Measurements from ENCODE around the gene THSD7B.

Gene THSD7B

GRCh38 chr2:137036619-137037018 lies 271.3 kb downstream of the THSD7B start:
- Histone ChIP-seq H3K79me1 (ENCODE audit: low read length) (no peaks in the 10 kb centered on the region), H3K36me3 (ENCODE audit: control insufficient read depth in 1 of 2, insufficient read depth in 2 of 2, low read length in 2 of 2) (no peaks in the 10 kb centered on the region), H3K9me3 (ENCODE audit: insufficient read depth, low read depth, low read length) (no peaks in the 10 kb centered on the region), H3K4me2 (ENCODE audit: low read length) (no peak overlapping the region), H3K14ac (ENCODE audit: low read length) (no peak overlapping the region), H3K27ac (ENCODE audit: low read depth, low read length) (no peak overlapping the region), H3K4me3 (ENCODE audit: low read depth, low read length) (no peak overlapping the region), H2BK5ac (ENCODE audit: low read depth, low read length, poor library complexity) (no peak overlapping the region), H3K79me2 (ENCODE audit: control insufficient read depth, insufficient read depth, low read length, poor library complexity) (no peaks in the 10 kb centered on the region), H2BK12ac (ENCODE audit: low read length) (no peak overlapping the region), H3K4me1 (ENCODE audit: control insufficient read depth in 1 of 2, insufficient read depth in 2 of 2, low read length in 2 of 2) (no peaks in the 10 kb centered on the region), H3K9ac (ENCODE audit: low read length) (no peak overlapping the region), H3K27me3 (ENCODE audit: insufficient read depth, low read length) (no peaks in the 10 kb centered on the region), H3K4ac (ENCODE audit: low read depth, low read length) (no peak overlapping the region), H3K23ac (ENCODE audit: low read length) (no peak overlapping the region), H4K12ac (ENCODE audit: low read depth, low read length) (no peak overlapping the region), H2AK5ac (ENCODE audit: low read length) (no peak overlapping the region), H3K18ac (ENCODE audit: low read length) (no peak overlapping the region), H2BK120ac (ENCODE audit: insufficient read depth, low read length, poor library complexity) (no peak overlapping the region), H4K8ac (ENCODE audit: low read depth, low read length) (no peak overlapping the region), H4K91ac (ENCODE audit: low read depth, low read length) (no peak overlapping the region), H2AFZ (ENCODE audit: insufficient read depth, low read length, poor library complexity) (no peak overlapping the region)
- WGBS (ENCODE audit: extremely low coverage, insufficient coverage, insufficient read length), result no CpG with 5 or more reads among the region's 1 CpG
- no peak for DNase-seq

GRCh38 chr2:137039482-137040152 lies 274.3 kb downstream of the THSD7B start:
- H3K79me1 ChIP-seq (ENCODE audit: low read length), result no peaks in the 10 kb centered on the region

GRCh38 chr2:137047369-137047768 lies 282.0 kb downstream of the THSD7B start:
- Histone ChIP-seq H4K8ac (ENCODE audit: low read depth, low read length) (no peak overlapping the region), H2AFZ (ENCODE audit: insufficient read depth, low read length, poor library complexity) (no peak overlapping the region), H3K4me2 (ENCODE audit: low read length) (no peak overlapping the region), H3K79me1 (ENCODE audit: low read length) (no peaks in the 10 kb centered on the region), H3K18ac (ENCODE audit: low read length) (no peak overlapping the region), H3K36me3 (ENCODE audit: control insufficient read depth in 1 of 2, insufficient read depth in 2 of 2, low read length in 2 of 2) (no peaks in the 10 kb centered on the region), H3K4me3 (ENCODE audit: low read depth, low read length) (no peak overlapping the region), H3K9ac (ENCODE audit: low read length) (no peak overlapping the region), H2AK5ac (ENCODE audit: low read length) (no peak overlapping the region), H3K79me2 (ENCODE audit: control insufficient read depth, insufficient read depth, low read length, poor library complexity) (no peaks in the 10 kb centered on the region), H3K27ac (ENCODE audit: low read depth, low read length) (no peak overlapping the region), H3K27me3 (ENCODE audit: insufficient read depth, low read length) (no peaks in the 10 kb centered on the region), H3K9me3 (ENCODE audit: insufficient read depth, low read depth, low read length) (no peaks in the 10 kb centered on the region), H4K91ac (ENCODE audit: low read depth, low read length) (no peak overlapping the region), H3K14ac (ENCODE audit: low read length) (no peak overlapping the region), H3K4ac (ENCODE audit: low read depth, low read length) (no peak overlapping the region), H2BK5ac (ENCODE audit: low read depth, low read length, poor library complexity) (no peak overlapping the region), H2BK120ac (ENCODE audit: insufficient read depth, low read length, poor library complexity) (no peak overlapping the region), H3K4me1 (ENCODE audit: control insufficient read depth in 1 of 2, insufficient read depth in 2 of 2, low read length in 2 of 2) (no peaks in the 10 kb centered on the region), H2BK12ac (ENCODE audit: low read length) (no peak overlapping the region), H4K12ac (ENCODE audit: low read depth, low read length) (no peak overlapping the region), H3K23ac (ENCODE audit: low read length) (no peak overlapping the region)
- DNase-seq, result no peak
- no CpG with 5 or more reads among the region's 5 CpGs for WGBS (ENCODE audit: extremely low coverage, insufficient coverage, insufficient read length)

More at GRCh38 chr2:137039482-137040152, 274.3 kb downstream of the THSD7B start:
- H3K9ac ChIP-seq (ENCODE audit: low read length), result no peak overlapping the region
- no peak for DNase-seq
- no peak overlapping the region for H3K4me2 ChIP-seq (ENCODE audit: low read length)
- H3K4ac ChIP-seq (ENCODE audit: low read depth, low read length), result no peak overlapping the region
- no peak overlapping the region for H3K4me3 ChIP-seq (ENCODE audit: low read depth, low read length)
- no peaks in the 10 kb centered on the region for H3K79me2 ChIP-seq (ENCODE audit: control insufficient read depth, insufficient read depth, low read length, poor library complexity)
- H2BK5ac ChIP-seq (ENCODE audit: low read depth, low read length, poor library complexity), result no peak overlapping the region
- H3K4me1 ChIP-seq (ENCODE audit: control insufficient read depth in 1 of 2, insufficient read depth in 2 of 2, low read length in 2 of 2), result no peaks in the 10 kb centered on the region
- no CpG with 5 or more reads among the region's 2 CpGs for WGBS (ENCODE audit: extremely low coverage, insufficient coverage, insufficient read length)
- no peaks in the 10 kb centered on the region for H3K27me3 ChIP-seq (ENCODE audit: insufficient read depth, low read length)
- H3K14ac ChIP-seq (ENCODE audit: low read length), result no peak overlapping the region
- H3K23ac ChIP-seq (ENCODE audit: low read length), result no peak overlapping the region
- no peaks in the 10 kb centered on the region for H3K9me3 ChIP-seq (ENCODE audit: insufficient read depth, low read depth, low read length)
- no peak overlapping the region for H2BK120ac ChIP-seq (ENCODE audit: insufficient read depth, low read length, poor library complexity)
- no peak overlapping the region for H4K12ac ChIP-seq (ENCODE audit: low read depth, low read length)
- no peak overlapping the region for H4K8ac ChIP-seq (ENCODE audit: low read depth, low read length)
- H2AFZ ChIP-seq (ENCODE audit: insufficient read depth, low read length, poor library complexity), result no peak overlapping the region
- H3K36me3 ChIP-seq (ENCODE audit: control insufficient read depth in 1 of 2, insufficient read depth in 2 of 2, low read length in 2 of 2), result no peaks in the 10 kb centered on the region
- H3K27ac ChIP-seq (ENCODE audit: low read depth, low read length), result no peak overlapping the region
- H2BK12ac ChIP-seq (ENCODE audit: low read length), result no peak overlapping the region
- no peak overlapping the region for H3K18ac ChIP-seq (ENCODE audit: low read length)
- no peak overlapping the region for H2AK5ac ChIP-seq (ENCODE audit: low read length)
- no peak overlapping the region for H4K91ac ChIP-seq (ENCODE audit: low read depth, low read length)

DNA sequence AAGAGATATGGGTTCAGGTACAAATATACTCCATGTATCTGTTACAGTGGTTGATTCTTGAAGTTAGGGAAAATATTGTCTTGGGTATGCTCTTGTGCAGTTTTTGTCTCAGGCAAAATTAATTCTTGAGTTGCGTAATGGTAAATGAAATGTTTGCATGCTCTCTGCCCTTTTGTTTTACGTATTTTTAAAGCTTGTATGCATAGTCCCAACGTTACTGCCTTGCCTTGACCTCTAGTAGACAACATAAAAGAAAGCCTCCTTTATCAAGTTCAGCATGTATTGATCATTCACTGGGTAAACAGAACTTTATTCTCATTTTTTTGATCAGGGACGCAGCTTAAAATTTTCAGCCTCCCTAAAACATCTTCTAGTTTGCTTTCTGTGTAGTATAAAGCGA lies 283.1 kb downstream of the THSD7B start:
- Histone ChIP-seq H3K36me3 (ENCODE audit: control insufficient read depth in 1 of 2, insufficient read depth in 2 of 2, low read length in 2 of 2) (no peaks in the 10 kb centered on the region), H3K4me1 (ENCODE audit: control insufficient read depth in 1 of 2, insufficient read depth in 2 of 2, low read length in 2 of 2) (no peaks in the 10 kb centered on the region), H3K14ac (ENCODE audit: low read length) (no peak overlapping the region), H3K23ac (ENCODE audit: low read length) (no peak overlapping the region), H3K27ac (ENCODE audit: low read depth, low read length) (no peak overlapping the region), H2AK5ac (ENCODE audit: low read length) (no peak overlapping the region), H2AFZ (ENCODE audit: insufficient read depth, low read length, poor library complexity) (no peak overlapping the region), H2BK120ac (ENCODE audit: insufficient read depth, low read length, poor library complexity) (no peak overlapping the region), H4K8ac (ENCODE audit: low read depth, low read length) (no peak overlapping the region), H3K4ac (ENCODE audit: low read depth, low read length) (no peak overlapping the region), H2BK5ac (ENCODE audit: low read depth, low read length, poor library complexity) (no peak overlapping the region), H3K9me3 (ENCODE audit: insufficient read depth, low read depth, low read length) (no peaks in the 10 kb centered on the region), H4K12ac (ENCODE audit: low read depth, low read length) (no peak overlapping the region), H3K18ac (ENCODE audit: low read length) (no peak overlapping the region), H3K79me2 (ENCODE audit: control insufficient read depth, insufficient read depth, low read length, poor library complexity) (no peaks in the 10 kb centered on the region), H3K27me3 (ENCODE audit: insufficient read depth, low read length) (no peaks in the 10 kb centered on the region), H3K4me3 (ENCODE audit: low read depth, low read length) (no peak overlapping the region), H4K91ac (ENCODE audit: low read depth, low read length) (no peak overlapping the region), H3K9ac (ENCODE audit: low read length) (no peak overlapping the region), H3K79me1 (ENCODE audit: low read length) (no peaks in the 10 kb centered on the region), H2BK12ac (ENCODE audit: low read length) (no peak overlapping the region), H3K4me2 (ENCODE audit: low read length) (no peak overlapping the region)
- WGBS (ENCODE audit: extremely low coverage, insufficient coverage, insufficient read length), result no CpG with 5 or more reads among the region's 5 CpGs
- DNase-seq, result no peak

Measured in trophoblast cell (in vitro differentiated cells and primary cell).